Measurements from ENCODE around the gene RALGAPA2.

RALGAPA2 gene

DNA sequence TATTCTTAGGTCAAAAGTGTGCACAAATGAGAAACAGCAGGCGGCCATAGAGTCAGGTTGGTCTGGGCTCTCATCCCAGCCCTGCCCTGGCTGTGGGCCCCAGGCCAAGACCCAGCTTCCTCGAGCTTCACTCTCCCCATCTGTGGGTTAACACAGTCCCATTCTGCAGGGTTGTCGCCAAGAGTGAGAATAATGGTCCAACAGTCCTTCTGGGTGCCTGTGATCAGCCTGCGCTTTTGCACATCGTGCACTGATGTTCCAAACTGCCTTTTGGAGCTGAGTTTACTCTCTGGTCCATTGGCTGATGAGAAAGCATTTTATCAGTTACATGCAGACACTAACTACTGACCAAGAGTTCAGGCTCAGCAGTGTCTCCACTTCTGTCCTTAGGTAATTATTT, 261.9 kb downstream of the RALGAPA2 start:
- no peak for DNase-seq (ENCODE audit: low read depth)
- H3K4me3 ChIP-seq (ENCODE audit: low read depth, low read length) = no peak overlapping the region

DNA sequence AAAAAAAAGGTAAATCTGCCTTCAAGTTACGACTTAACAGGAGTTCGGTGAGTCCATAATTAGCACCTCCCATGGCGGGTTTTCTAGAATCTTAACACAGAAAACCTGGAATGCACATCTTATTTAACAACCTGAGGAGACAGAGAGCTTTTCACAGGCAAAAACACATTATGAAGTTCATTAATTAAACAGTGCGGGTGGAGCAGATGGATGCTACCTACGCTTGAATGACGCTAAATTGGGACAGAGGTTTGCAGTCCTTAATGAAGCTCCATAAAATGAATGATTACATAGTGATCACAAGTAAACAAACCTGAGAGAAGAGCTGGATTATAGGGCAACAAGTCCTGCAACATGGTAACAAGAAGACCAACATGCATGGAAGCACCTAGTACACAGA, 263.6 kb downstream of the RALGAPA2 start:
- no peak overlapping the region for H3K4me3 ChIP-seq (ENCODE audit: low read depth, low read length)
- TF ChIP-seq, protein P1, sequence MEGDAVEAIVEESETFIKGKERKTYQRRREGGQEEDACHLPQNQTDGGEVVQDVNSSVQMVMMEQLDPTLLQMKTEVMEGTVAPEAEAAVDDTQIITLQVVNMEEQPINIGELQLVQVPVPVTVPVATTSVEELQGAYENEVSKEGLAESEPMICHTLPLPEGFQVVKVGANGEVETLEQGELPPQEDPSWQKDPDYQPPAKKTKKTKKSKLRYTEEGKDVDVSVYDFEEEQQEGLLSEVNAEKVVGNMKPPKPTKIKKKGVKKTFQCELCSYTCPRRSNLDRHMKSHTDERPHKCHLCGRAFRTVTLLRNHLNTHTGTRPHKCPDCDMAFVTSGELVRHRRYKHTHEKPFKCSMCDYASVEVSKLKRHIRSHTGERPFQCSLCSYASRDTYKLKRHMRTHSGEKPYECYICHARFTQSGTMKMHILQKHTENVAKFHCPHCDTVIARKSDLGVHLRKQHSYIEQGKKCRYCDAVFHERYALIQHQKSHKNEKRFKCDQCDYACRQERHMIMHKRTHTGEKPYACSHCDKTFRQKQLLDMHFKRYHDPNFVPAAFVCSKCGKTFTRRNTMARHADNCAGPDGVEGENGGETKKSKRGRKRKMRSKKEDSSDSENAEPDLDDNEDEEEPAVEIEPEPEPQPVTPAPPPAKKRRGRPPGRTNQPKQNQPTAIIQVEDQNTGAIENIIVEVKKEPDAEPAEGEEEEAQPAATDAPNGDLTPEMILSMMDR (IDR thresholded peaks at IDR 0.05; ENCODE audit: insufficient read depth, low read depth, low read length, missing control alignments) = no peak
- no peak for DNase-seq (ENCODE audit: low read depth)

More for the DNA sequence above, 261.9 kb downstream of the RALGAPA2 start:
- TF ChIP-seq, protein P1 (IDR thresholded peaks at IDR 0.05; ENCODE audit: insufficient read depth, low read depth, low read length, missing control alignments) = no peak

DNA sequence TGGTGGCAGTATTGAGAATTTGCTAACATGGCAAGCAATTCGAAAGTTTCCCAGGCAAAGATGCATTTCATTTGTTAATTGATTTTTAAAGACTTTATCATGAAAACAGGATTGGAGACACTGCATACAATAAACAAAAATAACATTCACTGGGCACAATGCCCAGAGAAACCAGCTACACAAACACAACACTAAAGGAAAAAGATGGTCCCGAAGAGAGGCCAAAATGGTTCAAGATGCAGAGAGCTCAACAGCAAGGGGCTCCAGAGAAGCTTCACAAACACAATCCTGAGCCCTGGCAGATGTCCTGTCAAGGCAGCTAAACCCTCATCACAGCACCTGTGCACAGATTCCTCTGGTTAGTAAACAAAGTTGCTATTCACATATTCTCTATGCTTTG, 265.2 kb downstream of the RALGAPA2 start:
- TF ChIP-seq, protein P1 (IDR thresholded peaks at IDR 0.05; ENCODE audit: insufficient read depth, low read depth, low read length, missing control alignments) = no peak
- no peak for DNase-seq (ENCODE audit: low read depth)
- no peak overlapping the region for H3K4me3 ChIP-seq (ENCODE audit: low read depth, low read length)

DNA sequence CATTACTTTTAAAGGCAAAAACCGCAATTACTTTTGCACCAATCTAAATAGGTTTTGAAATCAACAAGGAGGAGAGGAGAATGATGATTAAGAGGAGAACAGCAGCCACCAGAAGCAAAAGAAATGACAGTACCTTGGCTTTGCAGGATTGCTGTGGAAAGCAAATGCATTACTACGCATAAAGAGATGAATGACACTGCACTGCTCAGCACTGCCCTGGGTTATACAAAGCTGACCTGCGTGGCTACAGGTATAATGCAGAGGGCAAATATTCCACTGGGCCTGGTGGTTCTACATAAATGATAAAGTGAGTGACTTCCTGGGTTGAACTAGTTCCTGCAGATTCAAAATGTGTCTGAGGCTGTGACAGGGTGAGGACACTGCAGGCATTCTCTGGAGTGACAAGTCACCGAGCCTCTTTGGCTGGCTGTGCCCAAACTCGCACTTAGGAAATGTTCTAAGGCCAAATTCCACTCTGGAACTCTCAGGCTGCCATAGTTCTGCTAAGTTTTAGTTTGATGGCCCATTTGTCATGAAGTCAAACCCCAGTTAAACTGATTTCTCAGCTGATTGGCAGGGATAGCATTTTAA, 265.9 kb downstream of the RALGAPA2 start:
- no peak for DNase-seq (ENCODE audit: low read depth)
- H3K4me3 ChIP-seq (ENCODE audit: low read depth, low read length) = no peak overlapping the region
- TF ChIP-seq, protein P1 (IDR thresholded peaks at IDR 0.05; ENCODE audit: insufficient read depth, low read depth, low read length, missing control alignments) = no peak

DNA sequence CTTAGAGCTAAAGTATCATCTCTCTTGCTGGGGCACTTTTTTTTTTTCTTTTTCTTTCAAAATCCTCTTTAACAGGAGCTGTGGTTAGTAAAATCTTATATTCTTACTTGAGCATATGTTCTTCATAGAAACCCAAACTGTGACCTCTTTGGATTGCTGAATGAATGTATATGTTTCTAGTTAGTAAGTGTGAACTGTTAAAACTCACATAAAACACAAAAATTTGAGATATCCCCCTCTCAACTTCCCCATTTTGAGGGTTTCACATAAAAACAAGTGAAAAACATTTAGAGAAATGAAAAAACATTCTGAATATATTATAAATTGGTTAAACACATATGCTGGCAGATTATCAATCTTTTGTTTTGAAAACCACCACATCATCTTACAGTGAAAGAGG, 266.4 kb downstream of the RALGAPA2 start:
- TF ChIP-seq, protein P1 (IDR thresholded peaks at IDR 0.05; ENCODE audit: insufficient read depth, low read depth, low read length, missing control alignments) = no peak
- DNase-seq (ENCODE audit: low read depth) = no peak
- H3K4me3 ChIP-seq (ENCODE audit: low read depth, low read length) = no peak overlapping the region

DNA sequence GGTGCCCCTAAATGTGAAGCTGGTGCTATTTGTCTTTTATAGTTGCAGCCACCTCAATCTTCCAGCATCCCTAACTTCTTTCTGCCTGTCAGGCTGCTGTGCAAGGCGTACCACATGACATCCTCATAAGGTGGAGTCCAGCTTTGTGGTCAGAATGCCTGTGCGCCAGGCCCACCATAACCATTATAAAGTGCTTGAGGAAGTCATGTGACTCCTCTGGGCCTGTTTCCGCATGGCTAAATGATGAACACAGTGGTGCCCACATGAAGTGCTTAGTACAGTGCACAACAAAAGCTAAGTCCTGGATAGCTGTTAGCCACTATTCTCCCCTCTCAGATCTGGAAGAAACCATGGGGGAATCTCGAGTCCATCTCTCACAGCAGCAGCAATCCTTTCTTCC, 268.9 kb downstream of the RALGAPA2 start:
- TF ChIP-seq, protein P1 (IDR thresholded peaks at IDR 0.05; ENCODE audit: insufficient read depth, low read depth, low read length, missing control alignments) = no peak
- no peak overlapping the region for H3K4me3 ChIP-seq (ENCODE audit: low read depth, low read length)
- no peak for DNase-seq (ENCODE audit: low read depth)

DNA sequence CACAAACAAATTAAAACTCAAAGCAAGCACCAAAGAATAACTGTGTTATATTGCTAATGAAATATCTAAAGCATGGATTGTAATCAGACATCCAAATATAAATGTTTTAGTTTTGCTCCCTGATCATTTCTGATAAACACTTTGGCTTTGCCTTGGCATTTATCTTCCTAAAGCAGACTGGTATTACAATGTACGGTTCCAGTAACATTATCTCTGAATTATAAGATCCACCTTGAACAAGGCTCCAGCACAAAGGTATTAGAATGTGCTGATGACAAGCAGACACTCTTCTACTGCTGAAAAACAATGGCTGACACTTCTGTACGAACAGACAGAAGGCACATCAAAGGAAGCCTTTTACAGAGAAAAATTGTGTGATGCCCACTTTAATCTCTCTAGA, 270.0 kb downstream of the RALGAPA2 start:
- DNase-seq (ENCODE audit: low read depth) = no peak
- TF ChIP-seq, protein P1 (IDR thresholded peaks at IDR 0.05; ENCODE audit: insufficient read depth, low read depth, low read length, missing control alignments) = no peak
- H3K4me3 ChIP-seq (ENCODE audit: low read depth, low read length) = no peak overlapping the region

Measured in GM12865 (cell line).